Chondrocyte (in vitro differentiated cells): Measurements from ENCODE around the gene IER5L. TPM values are rescaled to one million over a fixed set of nuclear protein-coding genes. Genes with fewer than 3 reads are reported as not detected.

Source experiments
- DNase-seq: peaks from one replicate; pipeline ENCODE4 v3.0.0; 2021; ENCODE audit warnings: mixed read lengths, low spot score
- H3K27ac Mint-ChIP-seq: one replicate; pipeline ENCODE4 v1.8.0; 2021; ENCODE audit warnings: mild to moderate bottlenecking, moderate library complexity, mixed read lengths; ENCODE audit not compliant: unreplicated experiment
- H3K27me3 Mint-ChIP-seq: 2 replicates; pipeline ENCODE4 v1.8.0; 2021; ENCODE audit warnings: low read depth, mixed read lengths
- H3K36me3 Mint-ChIP-seq: 2 replicates; pipeline ENCODE4 v1.8.0; 2021; ENCODE audit warnings: low read depth, mixed read lengths
- H3K4me1 Mint-ChIP-seq: 2 replicates; pipeline ENCODE4 v1.8.0; 2021; ENCODE audit warnings: low read depth, mild to moderate bottlenecking, mixed read lengths
- H3K4me3 Mint-ChIP-seq: one replicate; pipeline ENCODE4 v1.8.0; 2021; ENCODE audit warnings: mild to moderate bottlenecking, moderate library complexity, mixed read lengths; ENCODE audit not compliant: unreplicated experiment
- H3K9me3 Mint-ChIP-seq: 2 replicates; pipeline ENCODE4 v1.8.0; 2021; ENCODE audit warnings: low read depth, mixed read lengths
- CTCF ChIP-seq: fragments of 200-600 bp; sonication (generic); IDR thresholded peaks from 2 replicates; pipeline ENCODE4 v1.5.0; 2021; ENCODE audit warnings: antibody characterized with exemption, mild to moderate bottlenecking, moderate library complexity
- total RNA-seq: library from RNA; stranded (reverse); gene quantifications from 3 replicates; pipeline ENCODE4 v1.2.1, GENCODE V29; 2021

Gene IER5L
- total RNA-seq, 1 donor from 2014 or later: 37.2 TPM

- Mint-ChIP-seq H3K4me1 (peaks cover 21% of the 10 kb centered on the region), H3K4me3 (no peak overlapping the region), H3K36me3 (no peaks in the 10 kb centered on the region), H3K9me3 (no peaks in the 10 kb centered on the region), H3K27ac (peak overlapping the region; percentile 81), H3K27me3 (no peaks in the 10 kb centered on the region)
- DNase-seq: peak; percentile 29
- TF ChIP-seq CTCF: no peak
Observed at GRCh38 chr9:129224618-129225489, 46.8 kb upstream of the IER5L start.

- no peaks in the 10 kb centered on the region for H3K36me3 Mint-ChIP-seq
- peaks cover 21% of the 10 kb centered on the region for H3K4me1 Mint-ChIP-seq
- no peak overlapping the region for H3K4me3 Mint-ChIP-seq
- no peak overlapping the region for H3K27ac Mint-ChIP-seq
- DNase-seq: no peak
- no peaks in the 10 kb centered on the region for H3K9me3 Mint-ChIP-seq
- H3K27me3 Mint-ChIP-seq: no peaks in the 10 kb centered on the region
- no peak for TF ChIP-seq CTCF
Observed at GRCh38 chr9:129223551-129224208, 45.6 kb upstream of the IER5L start.

- H3K9me3 Mint-ChIP-seq: no peaks in the 10 kb centered on the region
- DNase-seq: no peak
- no peak for TF ChIP-seq CTCF
- peaks cover 21% of the 10 kb centered on the region for H3K4me1 Mint-ChIP-seq
- no peak overlapping the region for H3K4me3 Mint-ChIP-seq
- H3K27ac Mint-ChIP-seq: no peak overlapping the region
- H3K27me3 Mint-ChIP-seq: no peaks in the 10 kb centered on the region
- no peaks in the 10 kb centered on the region for H3K36me3 Mint-ChIP-seq
Observed at GRCh38 chr9:129222819-129223218, 44.8 kb upstream of the IER5L start.

- H3K27ac Mint-ChIP-seq: no peak overlapping the region
- TF ChIP-seq CTCF: no peak
Observed at GRCh38 chr9:129221979-129222635, 44.0 kb upstream of the IER5L start.

GRCh38 chr9:129221233-129221632, 43.2 kb upstream of the IER5L start:
- Mint-ChIP-seq H3K4me3 (no peak overlapping the region), H3K36me3 (no peaks in the 10 kb centered on the region), H3K4me1 (peaks cover 21% of the 10 kb centered on the region), H3K9me3 (no peaks in the 10 kb centered on the region), H3K27ac (no peak overlapping the region), H3K27me3 (no peaks in the 10 kb centered on the region)
- no peak for TF ChIP-seq CTCF
- no peak for DNase-seq

More at GRCh38 chr9:129221979-129222635, 44.0 kb upstream of the IER5L start:
- Mint-ChIP-seq H3K36me3 (no peaks in the 10 kb centered on the region), H3K9me3 (no peaks in the 10 kb centered on the region), H3K4me1 (peaks cover 21% of the 10 kb centered on the region), H3K27me3 (no peaks in the 10 kb centered on the region), H3K4me3 (no peak overlapping the region)
- DNase-seq: no peak
